ENCODE measurements around the gene ECT2L. TPM values are rescaled to one million over a fixed set of nuclear protein-coding genes. Genes with fewer than 3 reads are reported as not detected.
A peak's percentile ranks its signal among the peaks of the same experiment; 100 is the strongest.

ECT2L gene
- total RNA-seq, 1 donor from 2014 or later = not detected

- no peak for TF ChIP-seq CTCF (conservative IDR thresholded peaks at IDR 0.05)
- Mint-ChIP-seq H3K27ac (ENCODE audit: unreplicated experiment) (no peak overlapping the region), H3K4me3 (no peak overlapping the region), H3K27me3 (ENCODE audit: low read depth) (no peaks in the 10 kb centered on the region), H3K36me3 (ENCODE audit: low read depth) (peaks cover 10% of the 10 kb centered on the region), H3K4me1 (peaks cover 11% of the 10 kb centered on the region), H3K9me3 (no peaks in the 10 kb centered on the region)
- no peak for DNase-seq (ENCODE audit: low read depth, low spot score)
These were observed 147.3 kb downstream of the ECT2L start for GRCh38 chr6:138943089-138943625.

- DNase-seq (ENCODE audit: low read depth, low spot score) = no peak
- peaks cover 7% of the 10 kb centered on the region for H3K36me3 Mint-ChIP-seq (ENCODE audit: low read depth)
These were observed 148.5 kb downstream of the ECT2L start for GRCh38 chr6:138944412-138944811.

DNA sequence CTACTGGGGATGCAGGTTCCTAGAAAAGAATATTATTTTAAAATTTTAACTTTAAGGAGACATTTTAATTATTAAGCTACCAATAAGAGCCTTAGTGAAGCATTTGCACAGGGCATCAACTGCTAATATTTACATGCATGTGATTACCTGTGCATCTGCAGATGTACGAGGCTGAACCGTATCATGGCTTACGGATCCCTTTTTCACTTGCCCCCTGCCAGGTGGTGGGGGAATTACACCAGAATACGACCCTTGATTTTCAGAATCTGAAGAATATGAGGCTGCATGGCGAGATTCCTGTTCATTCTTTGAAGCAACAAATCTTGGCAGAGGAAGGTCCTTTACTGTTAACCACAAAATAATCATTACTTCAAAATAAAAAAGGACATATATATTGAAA, 149.5 kb downstream of the ECT2L start:
- peak; percentile 44 for TF ChIP-seq CTCF (conservative IDR thresholded peaks at IDR 0.05)
- peaks cover 18% of the 10 kb centered on the region for H3K4me1 Mint-ChIP-seq
- no peaks in the 10 kb centered on the region for H3K9me3 Mint-ChIP-seq
- H3K27ac Mint-ChIP-seq (ENCODE audit: unreplicated experiment) = no peak overlapping the region
- no peak overlapping the region for H3K4me3 Mint-ChIP-seq
- no peaks in the 10 kb centered on the region for H3K27me3 Mint-ChIP-seq (ENCODE audit: low read depth)
- no peak for DNase-seq (ENCODE audit: low read depth, low spot score)
- peaks cover 7% of the 10 kb centered on the region for H3K36me3 Mint-ChIP-seq (ENCODE audit: low read depth)

More at GRCh38 chr6:138944412-138944811, 148.5 kb downstream of the ECT2L start:
- Mint-ChIP-seq H3K27ac (ENCODE audit: unreplicated experiment) (no peak overlapping the region), H3K4me3 (no peak overlapping the region), H3K4me1 (peaks cover 18% of the 10 kb centered on the region), H3K27me3 (ENCODE audit: low read depth) (no peaks in the 10 kb centered on the region), H3K9me3 (no peaks in the 10 kb centered on the region)
- no peak for TF ChIP-seq CTCF (conservative IDR thresholded peaks at IDR 0.05)

DNA sequence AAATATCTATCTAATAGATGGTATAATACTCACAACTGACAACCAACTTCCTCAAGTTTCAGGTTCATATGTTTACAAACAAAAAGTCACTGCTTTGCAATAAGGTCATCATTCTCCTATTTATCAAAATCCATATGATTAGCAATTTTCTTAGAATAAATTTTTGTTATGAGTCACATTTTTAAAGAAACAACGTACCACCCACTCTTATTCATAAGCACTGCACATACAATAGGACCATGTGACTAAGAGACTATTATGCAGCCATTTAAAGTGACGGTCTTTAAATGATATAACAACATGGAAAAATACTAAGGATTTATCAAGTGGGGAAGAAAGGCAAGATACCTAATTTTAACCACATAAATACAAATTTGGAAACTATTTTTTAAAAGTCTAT, 152.1 kb downstream of the ECT2L start:
- Mint-ChIP-seq H3K27me3 (ENCODE audit: low read depth) (no peaks in the 10 kb centered on the region), H3K27ac (ENCODE audit: unreplicated experiment) (no peak overlapping the region), H3K9me3 (no peaks in the 10 kb centered on the region), H3K4me3 (no peak overlapping the region), H3K36me3 (ENCODE audit: low read depth) (peaks cover 7% of the 10 kb centered on the region), H3K4me1 (peaks cover 18% of the 10 kb centered on the region)
- no peak for TF ChIP-seq CTCF (conservative IDR thresholded peaks at IDR 0.05)
- no peak for DNase-seq (ENCODE audit: low read depth, low spot score)

DNA sequence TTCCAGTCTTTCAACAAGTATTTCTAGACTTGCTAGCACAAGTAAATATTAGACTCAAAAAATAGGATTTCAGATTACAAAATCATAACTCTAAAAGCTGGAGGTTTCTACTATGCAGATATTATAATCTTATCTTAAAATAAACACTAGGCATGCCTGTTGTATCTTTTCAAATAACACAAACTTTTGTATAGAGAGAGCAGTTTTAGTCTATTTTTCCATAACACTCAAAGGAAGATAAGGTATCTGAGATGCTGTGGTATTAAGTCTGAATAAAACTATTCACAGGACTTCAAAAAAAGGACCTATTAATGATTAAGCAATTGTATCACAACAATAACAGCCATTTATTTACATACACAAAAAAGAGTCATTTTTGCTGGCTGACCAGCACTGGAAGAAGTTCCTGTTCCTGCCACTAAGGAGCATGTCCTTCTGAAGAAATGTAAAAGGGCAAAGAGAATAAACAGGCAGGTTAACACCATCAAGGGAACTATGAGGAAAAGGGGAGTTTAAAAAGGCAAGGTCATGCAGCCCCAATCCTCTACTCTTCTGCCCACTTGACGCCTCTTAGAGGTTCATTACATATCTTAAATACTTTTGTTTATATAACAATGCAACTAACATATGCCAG, 152.8 kb downstream of the ECT2L start:
- no peaks in the 10 kb centered on the region for H3K9me3 Mint-ChIP-seq
- H3K36me3 Mint-ChIP-seq (ENCODE audit: low read depth) = peaks cover 7% of the 10 kb centered on the region
- peak; percentile 34 for TF ChIP-seq CTCF (conservative IDR thresholded peaks at IDR 0.05)
- no peak overlapping the region for H3K27ac Mint-ChIP-seq (ENCODE audit: unreplicated experiment)
- H3K27me3 Mint-ChIP-seq (ENCODE audit: low read depth) = no peaks in the 10 kb centered on the region
- DNase-seq (ENCODE audit: low read depth, low spot score) = no peak
- H3K4me1 Mint-ChIP-seq = peaks cover 15% of the 10 kb centered on the region
- H3K4me3 Mint-ChIP-seq = no peak overlapping the region
